ENCODE measurements around the gene AMZ1. TPM values are rescaled to one million over a fixed set of nuclear protein-coding genes. Genes with fewer than 3 reads are reported as not detected.

Gene AMZ1
- total RNA-seq, 4 donors from 2014 or later, result 0.19 to 0.27 TPM; not detected in 2

DNA sequence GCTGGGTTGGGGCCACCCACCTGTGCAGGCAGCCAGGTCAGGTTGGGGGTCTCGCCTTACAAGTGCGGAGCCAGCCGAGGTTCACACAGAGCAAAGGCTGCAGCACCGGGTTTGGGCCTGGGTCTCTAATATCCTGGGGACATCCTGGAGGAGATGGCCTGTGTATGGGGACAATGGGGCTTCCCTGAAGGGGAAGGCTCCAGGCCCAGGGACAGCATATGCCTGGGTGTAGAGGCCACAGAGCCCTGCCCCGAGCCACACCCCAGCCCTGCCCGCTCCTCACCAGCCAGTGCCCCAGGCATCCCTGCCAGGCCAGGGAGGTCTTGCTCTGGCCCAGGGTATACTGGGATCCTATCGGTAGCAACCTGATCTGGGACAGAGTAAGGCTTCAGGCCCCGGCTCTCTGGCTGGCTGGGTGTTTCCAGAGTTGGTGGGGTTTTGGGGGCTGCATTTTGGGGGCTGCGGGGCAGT is 47.1 kb upstream of the AMZ1 start:
- TF ChIP-seq, protein P1, sequence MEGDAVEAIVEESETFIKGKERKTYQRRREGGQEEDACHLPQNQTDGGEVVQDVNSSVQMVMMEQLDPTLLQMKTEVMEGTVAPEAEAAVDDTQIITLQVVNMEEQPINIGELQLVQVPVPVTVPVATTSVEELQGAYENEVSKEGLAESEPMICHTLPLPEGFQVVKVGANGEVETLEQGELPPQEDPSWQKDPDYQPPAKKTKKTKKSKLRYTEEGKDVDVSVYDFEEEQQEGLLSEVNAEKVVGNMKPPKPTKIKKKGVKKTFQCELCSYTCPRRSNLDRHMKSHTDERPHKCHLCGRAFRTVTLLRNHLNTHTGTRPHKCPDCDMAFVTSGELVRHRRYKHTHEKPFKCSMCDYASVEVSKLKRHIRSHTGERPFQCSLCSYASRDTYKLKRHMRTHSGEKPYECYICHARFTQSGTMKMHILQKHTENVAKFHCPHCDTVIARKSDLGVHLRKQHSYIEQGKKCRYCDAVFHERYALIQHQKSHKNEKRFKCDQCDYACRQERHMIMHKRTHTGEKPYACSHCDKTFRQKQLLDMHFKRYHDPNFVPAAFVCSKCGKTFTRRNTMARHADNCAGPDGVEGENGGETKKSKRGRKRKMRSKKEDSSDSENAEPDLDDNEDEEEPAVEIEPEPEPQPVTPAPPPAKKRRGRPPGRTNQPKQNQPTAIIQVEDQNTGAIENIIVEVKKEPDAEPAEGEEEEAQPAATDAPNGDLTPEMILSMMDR (IDR thresholded peaks at IDR 0.05), result no peak
- no peak for TF ChIP-seq POLR2A (IDR thresholded peaks at IDR 0.05)
- intact Hi-C loops (cut with DNase I; ENCODE audit: low total_unique reads), result no loop called here
- no peak overlapping the region for H3K4me3 ChIP-seq (ENCODE audit: low read depth, poor library complexity, severe bottlenecking)
- WGBS, 2 donors, result 14 to 62% methylated on average over 1 to 8 of the region's 9 CpGs
- DNase-seq (ENCODE audit: low spot score in 2 of 2), result no peak

DNA sequence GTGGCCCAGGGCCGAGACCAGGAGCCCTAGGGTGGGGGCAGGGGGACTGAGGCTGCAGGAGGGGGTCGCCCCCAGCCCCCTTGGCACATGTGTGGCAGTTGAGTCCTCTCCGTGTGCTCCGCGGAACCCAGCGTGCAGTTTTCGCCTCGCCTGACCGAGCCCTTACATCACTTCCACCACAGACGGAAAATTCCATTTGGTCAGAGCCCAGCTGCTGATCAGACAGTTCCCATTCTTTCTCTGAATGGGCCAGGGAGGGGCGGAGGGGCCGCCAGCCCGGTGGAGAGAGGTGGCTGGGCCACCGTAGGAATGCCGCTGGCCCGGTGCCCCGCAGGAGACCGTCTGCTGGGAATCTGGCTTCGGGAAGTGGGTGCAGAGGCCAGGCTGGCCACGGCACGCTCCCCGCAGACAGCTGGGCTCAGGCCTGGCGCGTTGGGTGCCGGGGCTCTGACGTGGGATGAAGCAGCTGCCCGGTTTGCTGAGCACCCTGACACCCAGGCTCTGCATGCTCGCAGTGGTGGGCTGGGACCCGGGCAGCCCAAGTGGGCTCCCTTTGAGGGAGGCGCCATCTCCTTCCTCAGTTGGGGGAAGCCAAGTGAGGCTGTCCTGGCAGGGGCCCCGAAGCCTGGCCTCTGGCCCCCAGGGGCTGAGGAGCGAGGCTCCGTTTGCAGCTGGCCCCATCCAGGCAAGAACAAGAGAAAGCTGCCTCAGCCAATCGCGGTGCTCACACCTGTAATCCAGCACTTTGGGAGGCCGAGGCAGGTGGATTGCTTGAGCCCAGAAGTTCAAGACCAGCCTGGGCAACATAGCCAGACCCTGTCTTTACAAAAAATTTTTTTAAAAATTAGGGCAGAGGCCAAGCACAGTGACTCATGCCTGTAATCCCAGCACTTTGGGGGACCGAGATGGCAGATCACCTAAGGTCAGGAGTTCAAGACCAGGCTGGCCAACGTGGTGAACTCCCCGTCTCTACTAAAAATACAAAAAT is 46.3 kb upstream of the AMZ1 start:
- TF ChIP-seq, protein P1 (IDR thresholded peaks at IDR 0.05), result no peak
- TF ChIP-seq POLR2A (IDR thresholded peaks at IDR 0.05), result no peak
- DNase-seq (ENCODE audit: low spot score in 2 of 2), result peak; percentile 78 to 96
- 17 to 53% methylated on average over 16 to 38 of the region's 39 CpGs for WGBS, 2 donors
- H3K4me3 ChIP-seq (ENCODE audit: low read depth, poor library complexity, severe bottlenecking), result no peak overlapping the region
- intact Hi-C loops (cut with DNase I; ENCODE audit: low total_unique reads), result no loop called here

DNA sequence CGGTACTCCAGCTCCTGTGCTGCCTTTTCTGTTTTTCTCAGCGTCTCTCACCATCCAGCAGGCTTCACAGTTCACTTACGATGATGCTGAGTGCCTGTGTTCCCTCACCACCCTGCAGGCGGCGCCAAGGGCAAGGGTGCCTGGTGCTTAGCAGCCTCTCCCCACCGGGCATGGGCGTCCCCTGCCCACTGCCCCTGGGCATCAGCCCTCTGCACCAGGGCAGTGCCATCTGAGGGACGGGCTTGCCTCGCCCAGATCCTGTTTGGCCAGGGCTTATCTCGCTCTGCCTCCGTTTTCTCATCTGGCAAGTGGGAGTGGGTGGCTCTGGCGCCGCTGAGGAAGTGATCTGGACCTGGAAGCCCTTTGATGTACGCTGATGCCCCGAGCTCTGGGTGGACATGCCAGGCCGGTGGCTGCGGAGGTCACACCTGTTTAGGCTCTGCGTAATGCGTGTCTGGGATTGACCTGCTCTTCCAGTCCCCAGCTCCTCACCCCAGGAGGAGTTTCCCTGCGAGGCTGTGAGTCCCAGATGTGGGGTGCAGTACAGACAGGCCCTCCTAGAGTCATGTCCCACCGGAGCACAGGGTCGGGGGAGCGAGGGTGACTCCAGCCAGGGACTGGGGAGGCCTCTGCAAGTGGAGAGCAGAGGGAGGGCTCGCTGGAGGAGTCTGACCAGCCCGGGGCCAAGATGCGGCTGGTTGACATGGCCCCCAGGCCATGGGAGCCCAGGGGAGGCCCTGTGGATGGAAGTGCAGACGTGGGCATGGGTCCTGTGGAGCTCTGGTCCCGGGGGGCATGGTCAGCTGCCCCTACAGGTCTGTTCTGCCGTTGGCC is 44.4 kb upstream of the AMZ1 start:
- intact Hi-C loops (cut with DNase I; ENCODE audit: low total_unique reads), result no loop called here
- 80 to 87% methylated on average over 23 to 29 of the region's 29 CpGs for WGBS, 2 donors
- no peak for DNase-seq (ENCODE audit: low spot score in 2 of 2)
- no peak overlapping the region for H3K4me3 ChIP-seq (ENCODE audit: low read depth, poor library complexity, severe bottlenecking)
- TF ChIP-seq, protein P1 (IDR thresholded peaks at IDR 0.05), result no peak
- no peak for TF ChIP-seq POLR2A (IDR thresholded peaks at IDR 0.05)

DNA sequence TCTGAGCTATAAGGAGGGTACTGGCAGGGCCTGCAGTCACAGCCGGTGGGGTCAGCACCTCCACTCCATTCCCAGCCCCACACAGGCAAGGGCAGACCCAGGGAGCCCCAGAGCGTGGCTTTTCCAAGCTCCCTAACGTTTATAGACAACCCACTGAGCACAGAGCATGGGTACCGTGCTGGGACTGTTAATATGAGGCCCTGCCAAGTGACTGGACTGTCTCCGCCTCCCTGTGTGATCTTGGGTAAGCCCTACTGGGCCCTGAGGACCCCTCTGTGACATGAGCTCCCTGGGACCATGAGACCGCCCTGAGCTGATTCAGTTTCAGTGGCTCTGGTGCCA is 43.8 kb upstream of the AMZ1 start:
- intact Hi-C loops (cut with DNase I; ENCODE audit: low total_unique reads), result no loop called here
- DNase-seq (ENCODE audit: low spot score in 2 of 2), result no peak
- TF ChIP-seq, protein P1 (IDR thresholded peaks at IDR 0.05), result no peak
- no peak for TF ChIP-seq POLR2A (IDR thresholded peaks at IDR 0.05)
- H3K4me3 ChIP-seq (ENCODE audit: low read depth, poor library complexity, severe bottlenecking), result no peak overlapping the region
- 62 to 92% methylated on average over 2 to 5 of the region's 6 CpGs for WGBS, 2 donors

DNA sequence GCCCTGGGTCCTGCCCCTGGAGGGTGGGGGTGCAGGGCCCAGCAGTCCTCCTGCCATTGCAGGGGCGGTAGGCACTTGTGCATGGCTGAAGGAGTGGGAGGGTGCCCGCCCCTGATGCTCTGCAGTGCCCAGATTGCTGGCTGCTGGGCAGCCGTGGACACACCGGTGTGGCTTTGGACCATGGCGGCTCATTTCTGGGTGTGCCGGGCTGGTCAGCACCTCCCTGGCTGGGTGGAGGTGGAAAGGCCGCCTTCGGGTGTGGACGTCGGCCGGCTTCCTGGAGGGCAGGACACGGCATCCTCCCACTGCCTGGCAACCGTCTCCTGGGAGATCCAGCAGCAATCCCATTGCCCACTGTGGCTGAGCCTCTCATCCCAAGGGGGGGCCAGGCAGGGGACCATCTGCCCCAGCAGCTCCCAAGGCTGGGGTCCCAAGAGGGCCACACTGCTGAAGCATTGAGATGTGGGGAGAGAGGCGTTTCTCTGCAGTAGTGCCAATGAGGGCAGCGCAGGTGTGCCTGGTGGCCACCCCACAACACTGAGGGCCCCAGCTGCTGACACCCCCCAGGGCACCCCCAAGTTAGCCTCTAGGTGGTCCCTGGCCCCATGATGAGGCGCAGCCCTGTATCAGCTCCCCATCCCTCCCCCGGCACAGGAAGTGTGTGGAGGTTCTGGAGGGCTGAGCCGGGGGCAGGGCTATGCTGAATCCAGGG is 43.3 kb upstream of the AMZ1 start:
- no peak for DNase-seq (ENCODE audit: low spot score in 2 of 2)
- WGBS, 2 donors, result 70 to 75% methylated on average over 16 to 17 of the region's 18 CpGs
- H3K4me3 ChIP-seq (ENCODE audit: low read depth, poor library complexity, severe bottlenecking), result no peak overlapping the region
- no peak for TF ChIP-seq POLR2A (IDR thresholded peaks at IDR 0.05)
- TF ChIP-seq, protein P1 (IDR thresholded peaks at IDR 0.05), result no peak
- intact Hi-C loops (cut with DNase I; ENCODE audit: low total_unique reads), result no loop called here

All from lower leg skin (tissue), 4 donors.